GM12873 (cell line): ENCODE data around the gene CDK5RAP1.

Source experiments
- TF ChIP-seq, protein P1 (sequence below): IDR thresholded peaks from 2 replicates; pipeline ENCODE4 v1.5.1; 2012; ENCODE audit warnings: low read depth, mild to moderate bottlenecking, moderate library complexity, low read length, control low read depth; ENCODE audit not compliant: insufficient read depth; ENCODE audit errors: missing control alignments

CDK5RAP1 gene

DNA sequence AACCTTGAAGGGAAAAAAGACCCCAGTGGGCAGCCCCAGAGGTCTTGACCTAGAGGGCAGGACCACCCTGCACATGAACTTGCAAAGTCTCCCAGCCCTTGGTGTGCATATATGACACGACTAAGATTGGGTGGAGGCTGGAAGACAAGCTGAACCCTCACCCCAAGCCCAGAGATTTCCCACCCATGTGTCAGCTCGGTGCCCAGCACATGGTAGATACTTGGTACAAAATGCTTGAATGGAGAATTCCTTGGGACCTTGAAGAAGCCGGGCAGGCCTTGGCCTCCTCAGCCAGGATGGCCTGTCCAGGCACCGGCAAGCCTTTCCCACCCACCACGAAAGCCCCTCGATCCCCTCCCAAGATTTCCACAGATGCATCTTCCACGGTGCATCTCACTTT is 67.7 kb downstream of the CDK5RAP1 start:
- TF ChIP-seq, protein P1, sequence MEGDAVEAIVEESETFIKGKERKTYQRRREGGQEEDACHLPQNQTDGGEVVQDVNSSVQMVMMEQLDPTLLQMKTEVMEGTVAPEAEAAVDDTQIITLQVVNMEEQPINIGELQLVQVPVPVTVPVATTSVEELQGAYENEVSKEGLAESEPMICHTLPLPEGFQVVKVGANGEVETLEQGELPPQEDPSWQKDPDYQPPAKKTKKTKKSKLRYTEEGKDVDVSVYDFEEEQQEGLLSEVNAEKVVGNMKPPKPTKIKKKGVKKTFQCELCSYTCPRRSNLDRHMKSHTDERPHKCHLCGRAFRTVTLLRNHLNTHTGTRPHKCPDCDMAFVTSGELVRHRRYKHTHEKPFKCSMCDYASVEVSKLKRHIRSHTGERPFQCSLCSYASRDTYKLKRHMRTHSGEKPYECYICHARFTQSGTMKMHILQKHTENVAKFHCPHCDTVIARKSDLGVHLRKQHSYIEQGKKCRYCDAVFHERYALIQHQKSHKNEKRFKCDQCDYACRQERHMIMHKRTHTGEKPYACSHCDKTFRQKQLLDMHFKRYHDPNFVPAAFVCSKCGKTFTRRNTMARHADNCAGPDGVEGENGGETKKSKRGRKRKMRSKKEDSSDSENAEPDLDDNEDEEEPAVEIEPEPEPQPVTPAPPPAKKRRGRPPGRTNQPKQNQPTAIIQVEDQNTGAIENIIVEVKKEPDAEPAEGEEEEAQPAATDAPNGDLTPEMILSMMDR, result no peak

DNA sequence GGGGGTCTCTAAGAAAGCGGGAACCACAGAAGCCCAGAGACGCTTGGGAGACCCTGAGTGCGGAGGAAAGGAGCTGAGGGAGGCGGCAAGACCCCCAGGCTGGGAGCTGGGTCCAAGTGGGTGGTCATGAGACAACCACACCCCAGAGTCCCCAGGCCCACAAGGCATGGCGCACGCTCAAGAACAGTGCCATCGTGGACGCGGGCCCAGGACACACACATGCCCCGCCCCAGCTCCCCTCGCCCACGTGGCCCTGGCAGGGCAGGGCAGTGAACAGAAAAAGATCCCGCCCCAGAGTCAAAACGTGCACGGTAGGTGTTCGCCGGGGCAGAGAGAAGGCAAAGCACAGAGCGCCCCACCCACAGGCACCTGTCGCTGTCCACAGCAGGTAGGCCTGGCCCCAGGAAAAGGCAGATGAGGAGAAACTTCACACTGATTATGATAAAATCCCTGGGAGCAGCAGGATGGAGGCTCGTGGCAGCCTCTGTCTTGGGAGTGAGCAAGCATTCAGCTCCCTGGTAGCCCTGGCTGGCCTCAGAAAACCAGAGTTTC is 68.3 kb downstream of the CDK5RAP1 start:
- TF ChIP-seq, protein P1, result no peak

DNA sequence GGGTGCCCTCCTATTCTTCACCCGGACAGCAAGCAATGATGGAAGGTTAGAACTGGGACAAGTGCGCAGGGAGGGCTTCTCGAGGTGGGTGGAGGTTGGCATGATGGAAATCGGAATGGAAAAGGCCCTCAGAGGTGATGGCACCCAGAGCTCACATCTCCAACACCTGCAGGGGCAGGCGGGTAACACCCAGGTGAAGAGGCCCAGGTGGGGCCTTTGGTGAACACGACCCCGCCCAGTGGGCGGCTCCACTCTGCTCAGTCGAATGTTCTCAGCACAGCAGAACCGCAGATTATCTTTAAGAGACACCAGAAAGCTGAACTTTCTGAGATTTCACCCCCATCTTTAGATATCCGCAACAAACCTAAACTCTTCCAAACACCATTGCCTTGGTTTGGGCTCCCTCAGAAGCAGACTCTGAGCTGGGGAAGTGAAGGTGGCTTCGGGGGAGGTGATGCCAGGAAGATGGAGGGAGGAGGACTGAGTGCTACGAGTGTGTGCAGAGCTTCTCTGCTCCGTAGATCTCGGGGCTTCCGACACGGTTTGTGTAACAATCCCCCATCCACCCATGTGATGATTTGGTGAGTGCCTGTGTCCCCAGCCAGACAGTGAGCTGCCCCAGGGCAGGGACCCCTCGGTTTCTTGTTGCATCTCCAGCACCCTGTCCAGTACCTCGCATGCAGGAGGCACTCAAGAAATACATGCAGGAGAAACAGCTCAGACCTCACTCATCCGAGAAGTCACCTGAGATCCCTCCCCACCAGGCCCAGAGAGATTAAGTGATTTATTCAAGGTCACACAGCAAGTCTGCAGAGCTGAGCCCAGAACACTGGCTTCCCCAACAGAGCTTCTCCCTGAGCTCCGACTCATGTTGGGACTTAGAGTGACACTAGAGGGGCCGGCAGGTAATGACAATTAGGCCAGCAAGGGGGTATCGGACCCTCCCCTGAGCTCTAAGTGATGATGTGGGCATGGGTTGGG is 72.9 kb downstream of the CDK5RAP1 start:
- TF ChIP-seq, protein P1, result no peak

DNA sequence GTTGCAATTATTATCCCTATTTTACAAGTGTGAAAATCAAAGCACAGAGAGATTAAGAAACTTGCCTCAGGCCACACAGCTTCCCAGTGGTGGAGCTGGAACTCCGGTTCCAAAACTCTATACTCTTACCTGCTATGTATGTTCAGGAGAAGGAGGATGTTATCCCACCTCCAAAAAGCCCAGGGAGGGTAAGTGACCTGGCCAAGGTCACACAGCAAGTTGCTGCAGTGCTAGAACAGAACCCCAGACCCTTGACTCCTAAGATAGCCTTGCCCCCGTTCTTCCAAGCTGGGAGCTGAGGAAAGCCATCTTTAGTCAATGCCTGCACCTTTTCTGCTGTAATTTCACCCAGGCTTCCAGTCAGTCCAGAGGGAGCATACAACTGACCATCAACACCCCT is 76.0 kb downstream of the CDK5RAP1 start:
- TF ChIP-seq, protein P1, result no peak

DNA sequence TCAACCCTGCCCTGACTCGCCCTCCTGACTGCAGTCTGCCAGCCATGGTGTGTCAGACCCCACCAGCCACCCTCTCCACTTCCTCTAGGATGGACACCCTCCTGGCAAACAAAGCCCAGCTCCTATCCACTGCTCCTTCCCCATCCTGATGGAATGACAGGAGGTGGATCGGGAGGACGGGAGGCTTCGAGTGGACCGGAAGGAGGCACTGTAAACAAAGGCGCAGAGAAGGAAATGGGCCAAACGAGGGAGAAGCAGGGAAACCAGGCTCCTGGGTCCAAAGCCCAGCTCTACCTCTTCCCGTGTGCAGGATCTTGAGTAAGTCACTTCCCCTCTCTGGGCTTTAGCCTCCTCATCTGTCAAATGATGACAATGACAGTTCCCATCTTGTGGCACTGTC is 78.1 kb downstream of the CDK5RAP1 start:
- TF ChIP-seq, protein P1, result no peak

DNA sequence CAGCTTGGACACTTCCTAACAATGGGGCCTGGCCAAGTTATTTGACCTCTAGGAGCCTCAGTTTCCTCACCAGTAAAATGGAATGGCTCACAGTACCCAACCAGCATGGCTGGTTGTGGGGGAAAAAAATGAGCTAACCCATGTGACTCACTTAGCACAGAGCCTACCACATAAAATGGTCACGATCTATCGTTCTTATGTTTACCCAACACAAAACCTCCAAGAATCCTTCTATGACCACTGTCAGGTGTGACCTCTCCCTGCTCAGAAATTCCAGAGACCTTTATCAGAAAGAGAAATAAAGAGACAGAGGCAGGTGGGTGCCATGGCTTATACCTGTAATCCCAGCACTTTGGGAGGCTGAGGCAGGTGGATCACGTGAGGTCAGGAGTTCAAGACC is 78.9 kb downstream of the CDK5RAP1 start:
- TF ChIP-seq, protein P1, result no peak

DNA sequence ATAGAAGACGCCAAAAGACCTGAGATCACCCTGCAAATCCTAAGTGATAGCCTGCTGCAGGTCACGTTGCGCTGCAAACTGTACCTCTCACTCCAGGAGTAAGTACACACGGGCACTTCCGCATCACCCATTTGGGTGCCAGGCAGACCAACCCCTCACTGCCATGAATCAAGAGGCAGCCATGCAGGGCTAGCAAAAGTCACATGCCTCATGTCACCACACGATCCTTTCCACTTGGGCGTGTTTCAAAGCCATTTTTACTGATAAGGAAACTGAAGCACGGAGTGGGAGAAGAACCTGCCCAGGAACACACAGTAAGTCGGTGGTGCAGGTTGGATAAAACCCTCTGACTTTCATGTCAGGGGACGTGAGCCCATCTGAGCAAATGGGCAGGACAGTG is 81.3 kb downstream of the CDK5RAP1 start:
- TF ChIP-seq, protein P1, result no peak
